Measurements from ENCODE around the gene RIC8A.
"Not testable (repeated sequence)": the region's sequence is repeated elsewhere in the genome, so short reads cannot be mapped to it uniquely, and the experiment has no call there.

GRCh38 chr11:191490-192478 lies 15.7 kb upstream of the RIC8A start:
- peak in 2 of 4 experiments; percentile 21 to 33 for TF ChIP-seq CTCF (IDR thresholded peaks at IDR 0.05)
- TF ChIP-seq EP300, POLR2AphosphoS5 (IDR thresholded peaks at IDR 0.05): not testable (repeated sequence)

Measured in sigmoid colon (tissue), 4 donors.